HG03060 (cell line): ENCODE data around the gene DENND5A.
"Not testable (repeated sequence)": the region's sequence is repeated elsewhere in the genome, so short reads cannot be mapped to it uniquely, and the experiment has no call there.

ENCODE experiments used
- ATAC-seq: cut with Tn5 transposase; IDR thresholded peaks from one replicate; pipeline ENCODE4 v1.9.1; 2021; ENCODE audit warnings: low read depth, moderate number of reproducible peaks; ENCODE audit not compliant: unreplicated experiment

DENND5A gene

DNA sequence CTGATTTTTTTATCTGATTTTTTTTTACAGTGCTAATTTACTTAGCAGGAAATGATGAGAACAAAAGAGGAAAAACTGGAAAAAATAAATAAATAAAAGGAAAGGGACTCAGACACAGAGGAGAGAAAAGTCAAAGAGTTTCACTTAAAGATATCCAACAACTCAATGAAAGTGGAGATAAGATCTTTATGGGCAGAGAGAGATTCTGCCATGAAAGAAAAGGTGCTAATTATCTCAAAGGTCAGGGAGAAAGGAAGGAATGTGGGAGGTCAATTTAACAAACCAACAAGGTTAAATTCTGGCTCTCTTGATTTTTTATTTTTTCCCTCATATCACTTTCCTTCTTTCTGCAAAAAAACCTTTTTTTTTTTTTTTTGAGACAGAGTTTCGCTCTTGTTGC, 86.0 kb downstream of the DENND5A start:
- no peak for ATAC-seq

GRCh38 chr11:9178716-9179115, 86.4 kb downstream of the DENND5A start:
- ATAC-seq = no peak

- no peak for ATAC-seq
These were observed 87.6 kb downstream of the DENND5A start for GRCh38 chr11:9177438-9178091.

DNA sequence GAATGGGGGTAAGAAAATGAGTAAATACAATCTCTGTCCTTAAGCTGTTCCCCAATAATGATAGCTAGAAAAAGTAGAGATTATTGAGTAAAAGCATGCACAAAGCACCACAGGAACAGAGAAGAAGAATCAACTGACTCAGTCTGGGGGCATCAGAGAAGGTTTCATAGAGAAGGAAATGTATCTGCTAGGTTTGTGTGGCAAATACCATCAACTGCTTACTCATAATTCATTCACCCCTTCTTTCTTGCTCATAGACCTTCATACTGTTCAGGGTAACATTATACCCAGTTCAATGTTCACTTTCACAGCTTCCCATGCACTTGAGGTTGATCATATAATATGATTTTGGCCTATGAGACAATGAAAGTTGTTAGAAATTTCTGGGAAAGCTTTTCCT, 88.6 kb downstream of the DENND5A start:
- no peak for ATAC-seq

- ATAC-seq = no peak
These were observed 89.0 kb downstream of the DENND5A start for GRCh38 chr11:9176136-9176535.

GRCh38 chr11:9172389-9172788, 92.8 kb downstream of the DENND5A start:
- no peak for ATAC-seq

DNA sequence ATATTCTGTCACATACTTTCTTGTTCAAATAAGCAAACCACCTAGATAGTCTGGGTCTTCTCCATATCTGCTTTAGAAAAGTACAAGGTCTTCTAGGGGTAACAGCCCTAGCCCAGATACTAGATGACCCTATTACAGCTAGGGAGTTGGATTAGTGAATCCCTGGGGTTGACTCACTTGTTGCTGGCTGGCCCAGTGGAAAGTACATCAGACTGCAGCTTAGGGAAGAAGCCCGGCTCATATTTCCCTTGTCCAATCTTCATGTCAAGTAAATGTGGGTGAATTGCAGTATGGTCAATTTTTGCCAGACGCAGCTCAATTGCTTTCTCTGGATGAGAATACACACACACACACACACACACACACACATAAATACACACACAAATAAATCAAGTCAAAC, 94.7 kb downstream of the DENND5A start:
- no peak for ATAC-seq

DNA sequence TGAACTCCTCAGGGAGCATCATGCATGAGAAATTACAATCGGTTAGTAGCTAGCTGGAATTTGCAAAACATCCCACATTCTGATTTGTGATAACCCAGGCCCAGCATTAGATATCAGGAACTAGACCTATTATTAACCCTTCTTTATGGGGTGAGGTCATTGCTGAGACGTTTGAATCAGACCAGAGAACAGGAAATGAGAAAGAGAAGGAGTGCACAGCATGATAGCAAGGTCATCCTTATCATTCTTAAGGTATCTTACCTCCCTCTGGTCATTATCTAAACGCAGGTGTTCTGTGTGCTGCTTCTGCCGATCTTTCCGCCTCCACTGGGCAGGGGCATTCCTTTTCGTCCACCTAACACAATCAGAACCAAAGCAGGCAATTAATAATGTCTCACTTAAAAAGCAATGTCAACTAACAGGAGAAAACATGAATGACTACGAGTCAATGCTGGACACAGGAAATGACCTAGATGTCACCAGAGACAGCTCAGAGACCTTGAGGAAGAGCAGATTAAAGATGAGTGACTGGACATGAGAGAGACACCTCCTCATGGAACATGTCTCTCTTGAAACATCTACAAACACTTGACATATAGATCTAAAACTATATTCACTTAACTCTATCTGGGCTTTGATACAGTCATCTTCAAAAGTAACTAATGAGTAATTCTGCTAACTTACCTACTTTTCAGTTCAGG, 95.4 kb downstream of the DENND5A start:
- ATAC-seq = no peak

DNA sequence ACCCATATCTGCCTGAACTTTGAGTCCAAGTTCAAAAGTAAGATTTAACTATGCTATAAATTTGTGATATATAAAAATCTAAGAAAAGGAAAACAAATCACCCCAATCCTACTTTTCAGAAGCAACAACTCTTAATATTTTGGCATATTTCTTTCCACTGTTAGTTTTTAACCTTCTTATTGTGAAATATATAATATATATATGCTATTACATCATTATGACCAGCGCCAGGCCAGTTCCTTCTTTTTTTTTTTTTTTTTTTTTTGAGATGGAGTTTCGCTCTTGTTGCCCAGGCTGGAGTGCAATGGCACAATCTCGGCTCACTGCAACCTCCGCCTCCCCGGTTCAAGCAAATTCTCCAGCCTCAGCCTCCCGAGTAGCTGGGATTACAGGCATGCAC, 103.2 kb downstream of the DENND5A start:
- not testable (repeated sequence) for ATAC-seq

DNA sequence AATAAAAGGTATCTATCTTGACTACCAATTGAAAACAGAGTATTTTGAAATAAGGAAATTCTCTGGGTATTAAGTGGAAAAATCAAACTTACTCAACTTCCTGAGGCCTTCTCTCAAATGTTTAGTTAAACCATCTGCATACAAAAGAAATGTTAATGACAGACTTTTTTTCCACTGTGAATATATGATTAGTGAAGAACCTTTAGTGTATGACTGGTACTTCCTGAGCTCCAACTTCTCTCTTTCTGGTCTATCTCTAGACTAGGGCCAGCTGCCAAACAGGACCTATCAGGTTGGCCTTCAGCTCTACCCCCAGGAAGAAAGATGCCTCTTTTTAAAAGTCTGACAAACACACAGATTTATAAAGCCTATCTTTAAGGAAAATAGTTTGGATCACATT, 105.0 kb downstream of the DENND5A start:
- ATAC-seq = no peak

GRCh38 chr11:9158898-9159391, 106.2 kb downstream of the DENND5A start:
- no peak for ATAC-seq

DNA sequence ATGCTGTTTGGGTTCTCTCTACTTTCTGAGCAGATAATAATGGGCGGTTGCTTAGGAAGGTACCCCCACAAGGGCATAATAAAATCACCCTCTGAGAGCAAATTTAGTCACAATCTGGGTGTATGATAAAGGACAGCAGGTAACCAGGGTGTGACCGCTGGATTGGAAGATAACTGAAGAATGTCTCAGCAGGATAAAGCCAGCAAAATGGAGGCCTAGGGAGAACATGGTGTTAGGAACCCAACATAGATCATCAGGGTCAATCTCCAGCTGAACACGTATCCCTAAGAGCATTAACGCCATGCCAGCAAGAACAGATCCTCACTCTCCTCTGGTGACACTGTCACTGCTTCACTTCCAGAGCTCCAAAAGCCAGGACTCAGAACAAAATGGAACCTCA, 109.2 kb downstream of the DENND5A start:
- no peak for ATAC-seq

GRCh38 chr11:9153651-9154050, 111.5 kb downstream of the DENND5A start:
- ATAC-seq = no peak

DNA sequence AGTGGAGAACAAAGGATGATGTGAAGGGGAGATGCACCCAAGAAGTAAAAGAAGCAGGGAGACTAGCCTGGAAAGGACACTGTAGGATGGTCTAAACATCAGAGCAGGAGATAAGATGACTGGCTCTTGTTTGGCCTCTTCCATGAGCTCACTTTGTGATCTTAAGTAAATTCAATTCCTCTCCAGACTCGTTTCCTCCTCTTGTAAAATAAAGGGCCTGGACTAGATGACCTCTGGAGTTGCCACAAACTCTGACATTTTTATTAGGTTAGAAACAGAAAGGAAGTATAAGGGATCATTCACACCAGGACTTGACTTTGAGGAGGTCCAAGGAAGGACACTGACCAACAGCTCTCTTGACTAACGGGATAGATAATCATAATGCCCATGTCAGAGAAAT, 113.5 kb downstream of the DENND5A start:
- no peak for ATAC-seq

GRCh38 chr11:9150926-9151325, 114.2 kb downstream of the DENND5A start:
- ATAC-seq = no peak

DNA sequence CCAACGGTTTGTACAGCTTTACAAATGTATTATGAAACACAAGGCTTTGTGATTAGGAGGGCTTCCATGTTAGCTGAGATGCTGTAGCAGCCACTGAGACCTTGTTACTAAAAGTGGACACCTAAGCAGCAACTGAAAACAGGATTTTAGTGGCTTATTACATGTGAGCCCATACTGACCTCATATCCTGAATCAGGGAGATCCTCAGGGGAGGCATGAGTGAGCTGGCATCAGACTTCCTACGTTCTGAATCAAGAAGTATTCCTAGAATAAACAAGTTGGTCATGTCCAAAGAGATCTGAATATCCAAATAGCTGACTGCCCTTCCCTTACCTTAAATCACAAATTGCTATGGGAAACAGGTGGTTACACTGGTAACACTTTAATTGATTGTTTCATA, 114.6 kb downstream of the DENND5A start:
- ATAC-seq = no peak

- no peak for ATAC-seq
These were observed 116.4 kb downstream of the DENND5A start for GRCh38 chr11:9148727-9149126.

DNA sequence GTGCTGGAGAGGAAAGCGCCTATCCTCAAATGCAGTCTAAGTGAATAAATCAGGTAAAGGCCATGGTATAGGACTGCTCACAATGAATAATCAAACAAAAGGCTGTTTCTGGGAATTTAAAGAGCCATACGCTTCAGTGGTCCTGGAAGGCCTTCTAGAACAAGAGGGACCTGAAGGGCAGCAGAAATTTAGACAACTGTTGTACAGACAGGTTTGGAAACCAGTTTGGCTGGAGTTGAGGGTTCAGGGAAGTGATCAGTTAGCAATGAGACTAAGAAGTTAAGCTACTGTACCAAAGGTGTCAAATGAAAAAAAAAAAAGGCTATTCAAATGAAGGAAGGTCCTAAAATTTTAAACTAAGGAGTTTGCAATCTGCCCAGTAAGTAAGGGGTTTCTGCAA, 117.1 kb downstream of the DENND5A start:
- ATAC-seq = no peak

DNA sequence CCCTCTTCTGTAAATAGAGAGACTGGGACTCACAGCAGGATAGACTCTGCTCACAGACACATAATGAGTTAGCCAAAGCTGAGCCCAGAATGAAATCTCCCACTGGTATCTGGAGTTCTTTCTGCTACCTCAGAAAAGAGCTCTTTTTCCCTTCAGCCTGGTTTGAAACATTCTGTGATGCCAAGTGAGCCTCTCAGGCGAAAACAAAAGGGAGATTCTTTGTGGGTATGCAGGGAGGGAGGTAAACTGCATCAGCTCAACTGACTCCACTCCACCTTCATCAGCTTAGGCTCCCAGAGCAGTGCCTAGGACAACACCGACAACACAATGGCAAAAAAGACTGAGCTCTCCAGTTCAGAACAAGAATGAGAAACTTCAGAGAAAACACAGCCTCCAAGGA, 118.7 kb downstream of the DENND5A start:
- no peak for ATAC-seq

- no peak for ATAC-seq
These were observed 119.9 kb downstream of the DENND5A start for GRCh38 chr11:9145283-9145682.

- no peak for ATAC-seq
These were observed 120.3 kb downstream of the DENND5A start for GRCh38 chr11:9144828-9145227.

DNA sequence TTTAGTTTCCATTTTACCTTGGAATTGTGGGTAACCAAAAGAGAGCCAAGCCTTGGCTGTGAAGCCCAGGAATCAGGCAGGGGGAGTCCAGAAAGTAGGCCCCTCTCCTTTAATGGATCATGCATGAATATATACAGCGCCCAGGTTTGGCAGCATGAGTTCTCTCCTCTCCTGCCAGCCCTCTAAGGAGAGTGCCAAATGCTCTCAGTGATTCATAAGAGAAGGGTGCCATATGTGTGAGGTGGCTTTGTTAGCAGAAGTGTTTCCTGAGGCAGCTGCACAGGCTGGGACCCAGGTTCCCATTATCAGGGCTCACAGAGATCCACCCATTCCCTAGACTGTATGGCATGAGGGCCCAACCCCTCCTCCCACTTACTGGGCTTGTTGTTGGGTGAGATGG, 121.4 kb downstream of the DENND5A start:
- ATAC-seq = no peak
